GM19035 (cell line): Measurements from ENCODE around the gene SPATA6L.
"Not testable (repeated sequence)": the region's sequence is repeated elsewhere in the genome, so short reads cannot be mapped to it uniquely, and the experiment has no call there.

Experiments
- ATAC-seq: cut with Tn5 transposase; IDR thresholded peaks from one replicate; pipeline ENCODE4 v1.9.1; 2021; ENCODE audit not compliant: unreplicated experiment

Gene SPATA6L

GRCh38 chr9:4640027-4640426 is 26.3 kb downstream of the SPATA6L start:
- ATAC-seq: no peak

- ATAC-seq: no peak
Observed at GRCh38 chr9:4639420-4639819, 26.9 kb downstream of the SPATA6L start.

DNA sequence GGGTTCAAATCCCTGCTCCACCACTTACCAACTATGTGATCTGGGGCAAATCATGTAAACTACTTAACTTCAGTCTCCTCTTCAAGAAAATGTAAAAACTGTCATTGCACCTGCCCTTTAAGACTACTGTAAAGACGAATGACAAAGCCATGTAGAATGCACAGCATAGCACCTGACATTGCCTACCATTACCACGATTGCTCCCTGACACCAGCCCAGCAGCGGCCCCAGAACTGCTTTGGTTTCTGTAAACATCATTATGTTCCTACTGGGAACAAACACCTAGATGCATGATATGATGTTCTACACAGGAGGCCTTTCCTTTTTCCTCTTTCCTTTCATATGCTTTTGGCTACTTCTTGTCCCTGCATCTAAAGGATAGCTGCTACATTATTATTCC is 27.3 kb downstream of the SPATA6L start:
- ATAC-seq: no peak

DNA sequence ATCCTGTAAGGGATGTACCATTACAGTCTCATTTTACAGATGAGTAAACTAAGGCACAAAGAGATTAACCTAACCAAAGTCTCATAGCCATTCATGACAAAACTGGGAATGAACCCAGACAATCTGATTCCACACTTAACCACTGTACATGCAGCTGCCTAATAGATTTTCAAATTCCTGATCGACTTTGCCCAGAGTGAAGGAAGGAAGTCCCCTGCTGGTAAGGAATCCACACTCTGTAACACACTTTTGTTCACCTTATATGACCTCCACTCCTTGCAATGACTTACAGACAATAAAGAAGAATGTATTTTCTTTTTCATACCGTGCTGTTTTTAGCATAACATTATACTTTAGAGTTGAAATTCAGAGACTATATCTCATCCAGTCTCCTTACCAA is 35.4 kb downstream of the SPATA6L start:
- no peak for ATAC-seq

DNA sequence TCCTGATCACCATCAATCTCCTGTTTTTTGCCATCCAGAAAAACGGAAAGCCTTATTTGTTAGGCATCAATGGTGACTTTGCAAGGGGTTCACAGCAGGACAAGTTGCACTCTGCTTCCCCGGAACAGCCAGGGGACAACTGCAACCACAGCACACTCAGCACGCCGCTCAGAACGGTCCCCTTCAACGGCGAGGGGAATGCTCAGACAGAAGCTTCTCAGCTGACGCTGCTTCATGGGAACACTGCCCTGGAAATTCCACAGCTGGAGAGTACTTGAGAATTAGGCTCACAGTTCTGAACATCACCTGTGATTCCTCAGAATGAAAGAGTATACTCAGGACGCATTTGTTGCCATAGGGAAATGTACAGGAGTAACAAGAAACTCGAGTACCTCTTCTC is 44.3 kb downstream of the SPATA6L start:
- no peak for ATAC-seq

DNA sequence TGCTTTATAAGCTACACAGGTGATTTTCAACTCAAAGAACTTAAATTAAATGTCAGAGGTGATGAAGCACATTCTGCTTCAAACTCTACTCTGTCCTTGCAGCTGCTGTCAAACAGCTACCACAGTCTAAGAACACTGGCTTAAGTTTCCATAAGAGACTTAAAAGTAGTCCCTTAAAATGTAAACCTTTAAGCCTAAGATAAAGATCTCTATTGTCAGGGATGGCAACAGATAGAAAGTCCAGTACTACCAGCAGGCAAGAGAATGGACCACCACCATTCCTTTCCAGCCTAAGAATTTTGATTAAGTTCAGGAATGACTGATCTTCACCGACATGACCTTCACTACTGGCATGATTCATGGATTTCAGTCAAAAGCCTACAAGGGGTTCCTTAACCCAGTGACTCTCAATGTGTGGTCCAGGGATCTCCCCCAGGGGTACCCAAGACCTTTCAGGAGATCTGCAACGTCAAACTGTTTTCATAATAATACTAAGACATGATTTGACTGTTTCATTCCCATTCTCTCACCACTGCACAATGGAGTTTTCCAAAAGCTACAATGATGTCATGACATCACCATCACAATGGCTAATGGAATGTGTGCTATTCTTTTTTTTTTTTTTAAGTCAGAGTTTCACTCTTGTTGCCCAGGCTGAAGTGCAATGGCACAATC is 45.3 kb downstream of the SPATA6L start:
- ATAC-seq: no peak

GRCh38 chr9:4620057-4620765 is 46.1 kb downstream of the SPATA6L start:
- ATAC-seq: no peak

- ATAC-seq: no peak
Observed at GRCh38 chr9:4618700-4619099, 47.6 kb downstream of the SPATA6L start.

DNA sequence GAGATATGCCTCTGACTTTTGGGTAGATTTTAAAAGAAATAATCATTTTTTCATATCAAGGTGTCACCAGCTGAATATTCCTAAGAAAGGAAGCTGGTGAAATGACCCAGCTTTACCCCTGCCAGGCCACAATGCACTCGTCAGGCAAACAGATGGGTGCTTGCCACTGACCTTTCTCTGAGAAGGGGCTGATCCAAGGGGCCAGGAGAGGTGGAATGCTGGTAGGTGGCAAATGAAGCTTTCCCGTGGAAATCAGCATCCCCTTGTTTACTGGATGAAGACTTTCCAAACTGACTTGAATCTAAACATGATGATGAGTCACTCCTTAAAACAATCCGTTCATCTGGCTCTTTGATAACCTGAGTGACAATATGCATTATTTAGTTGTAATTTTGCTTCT is 48.5 kb downstream of the SPATA6L start:
- no peak for ATAC-seq

- no peak for ATAC-seq
Observed at GRCh38 chr9:4615778-4616177, 50.5 kb downstream of the SPATA6L start.

- no peak for ATAC-seq
Observed at GRCh38 chr9:4615251-4615650, 51.0 kb downstream of the SPATA6L start.

- no peak for ATAC-seq
Observed at GRCh38 chr9:4614627-4615026, 51.7 kb downstream of the SPATA6L start.

DNA sequence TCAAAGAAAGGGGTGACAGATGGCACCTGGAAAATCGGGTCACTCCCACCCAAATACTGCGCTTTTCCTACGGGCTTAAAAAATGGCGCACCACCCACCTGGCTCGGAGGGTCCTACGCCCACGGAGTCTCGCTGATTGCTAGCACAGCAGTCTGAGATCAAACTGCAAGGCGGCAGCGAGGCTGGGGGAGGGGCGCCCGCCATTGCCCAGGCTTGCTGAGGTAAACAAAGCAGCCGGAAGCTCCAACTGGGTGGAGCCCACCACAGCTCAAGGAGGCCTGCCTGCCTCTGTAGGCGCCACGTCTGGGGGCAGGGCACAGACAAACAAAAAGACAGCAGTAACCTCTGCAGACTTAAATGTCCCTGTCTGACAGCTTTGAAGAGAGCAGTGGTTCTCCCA is 60.2 kb downstream of the SPATA6L start:
- ATAC-seq: not testable (repeated sequence)

DNA sequence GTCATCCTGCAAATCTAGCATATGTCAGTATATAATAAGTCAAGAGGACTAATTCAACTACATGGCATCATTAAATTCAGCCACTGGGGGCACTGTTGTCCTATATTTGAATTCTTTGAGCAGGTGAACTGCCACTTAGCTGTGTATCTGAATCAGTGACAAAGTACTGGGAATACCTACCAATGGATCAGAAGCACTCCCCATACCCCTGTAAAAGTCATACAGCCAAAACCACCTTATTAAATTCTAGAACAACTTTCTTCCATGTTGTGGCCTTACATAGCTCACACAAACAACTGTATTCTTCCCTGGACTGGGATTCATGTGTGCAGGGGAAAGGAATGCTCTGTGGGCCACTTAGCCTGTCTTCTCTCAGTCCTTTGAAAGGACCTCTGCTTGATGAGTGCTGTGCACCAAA is 61.6 kb downstream of the SPATA6L start:
- peak; percentile 80 for ATAC-seq

DNA sequence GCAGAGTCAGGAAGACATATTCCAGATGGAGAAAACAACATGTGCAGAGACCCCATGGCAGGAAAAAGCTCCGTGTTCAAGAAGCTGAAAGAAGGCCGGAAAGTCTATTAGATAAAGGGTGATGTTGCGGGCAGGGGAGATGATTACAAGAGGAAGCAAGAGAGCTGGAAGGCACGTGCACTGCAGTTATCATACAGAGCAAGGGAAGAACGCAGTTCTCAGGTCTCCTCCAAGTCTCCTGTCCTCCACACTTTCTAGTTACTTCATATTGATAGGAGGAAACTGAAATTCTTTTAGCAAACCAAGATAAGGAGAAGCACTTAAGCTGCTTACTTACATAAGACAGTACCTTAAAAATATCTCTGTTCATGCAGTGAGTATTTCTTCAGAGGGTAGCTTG is 62.5 kb downstream of the SPATA6L start:
- ATAC-seq: no peak

DNA sequence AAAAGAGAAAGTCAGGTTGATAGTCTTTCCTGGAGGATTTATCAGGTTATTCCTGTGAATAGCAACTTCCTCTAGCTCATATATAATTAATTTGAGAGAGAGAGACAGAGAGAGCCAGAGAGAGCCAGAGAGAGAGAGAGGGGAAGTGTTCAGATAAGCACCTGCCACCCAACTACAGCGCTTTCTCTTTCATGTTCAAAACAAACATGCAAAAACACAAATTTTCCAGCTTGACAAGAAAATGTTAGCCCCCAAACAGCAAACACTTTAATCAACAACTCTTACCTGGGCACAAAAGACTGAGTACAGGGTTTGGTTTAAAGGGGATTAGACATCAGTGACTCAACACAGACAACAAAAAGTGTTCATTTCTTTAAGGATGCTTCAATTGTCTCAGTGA is 65.9 kb downstream of the SPATA6L start:
- no peak for ATAC-seq

GRCh38 chr9:4596165-4596922 is 69.9 kb downstream of the SPATA6L start:
- no peak for ATAC-seq

- ATAC-seq: no peak
Observed at GRCh38 chr9:4594994-4595393, 71.3 kb downstream of the SPATA6L start.

- no peak for ATAC-seq
Observed at GRCh38 chr9:4594545-4594944, 71.7 kb downstream of the SPATA6L start.

DNA sequence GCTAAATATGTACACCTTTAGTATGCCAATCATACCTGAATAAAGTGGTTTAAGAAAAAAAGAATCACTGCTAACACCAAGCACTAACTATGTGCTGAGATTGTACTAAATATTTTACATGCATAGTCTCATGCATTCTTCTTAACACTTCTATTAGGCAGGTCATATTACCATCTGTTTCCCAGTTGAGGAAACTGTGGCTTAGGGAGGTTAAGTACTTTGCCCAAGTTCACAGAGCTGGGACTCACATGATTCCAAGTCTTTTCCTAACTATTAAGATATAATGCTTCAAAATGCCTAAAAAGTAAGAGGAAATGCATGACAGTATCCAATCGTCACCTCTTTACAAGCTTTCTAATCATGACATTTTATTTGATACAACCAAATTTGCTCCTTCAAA is 73.4 kb downstream of the SPATA6L start:
- ATAC-seq: no peak

DNA sequence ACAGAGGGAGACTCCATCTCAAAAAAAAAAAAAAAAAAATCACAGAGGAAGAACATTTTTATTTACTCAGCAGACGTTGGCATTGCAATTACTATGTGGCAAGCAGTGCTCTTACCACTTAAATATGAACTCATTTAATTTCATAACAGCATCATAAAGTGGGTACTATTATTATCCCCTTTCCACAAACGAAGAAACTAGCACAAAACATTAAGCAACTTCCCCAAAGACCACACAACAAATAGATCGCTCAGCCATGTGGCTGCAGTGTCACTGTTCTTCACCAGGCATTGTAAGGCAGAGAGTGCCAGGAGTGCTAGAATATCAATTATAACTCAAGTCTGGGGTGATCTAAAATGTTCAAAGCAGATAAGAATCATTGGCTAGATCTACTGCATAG is 74.0 kb downstream of the SPATA6L start:
- ATAC-seq: no peak

DNA sequence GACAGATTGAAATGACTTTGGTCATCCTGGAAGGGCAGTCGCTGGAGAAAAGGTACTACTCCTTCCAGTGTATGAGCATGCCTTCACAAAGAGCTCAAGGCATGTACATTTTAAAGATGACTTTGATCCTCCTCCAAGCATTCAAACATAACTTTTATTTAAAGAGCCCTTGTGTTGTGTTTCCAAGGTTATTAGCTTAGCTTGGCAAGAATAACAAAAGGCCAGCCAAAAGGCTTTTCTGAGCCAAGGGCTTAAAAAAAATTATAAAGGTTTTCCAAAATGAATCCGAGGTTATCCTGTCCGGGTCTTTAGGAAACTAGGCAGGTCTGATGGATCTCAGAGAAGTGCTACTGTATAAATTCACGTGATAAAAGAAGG is 75.2 kb downstream of the SPATA6L start:
- no peak for ATAC-seq
